ENCODE data around the gene RPL11.
"Not testable (repeated sequence)": the region's sequence is repeated elsewhere in the genome, so short reads cannot be mapped to it uniquely, and the experiment has no call there.

Gene RPL11

GRCh38 chr1:23688281-23688680, 3.3 kb upstream of the RPL11 start:
- H2AFZ ChIP-seq (ENCODE audit: low read depth, low read length); H3K27me3 ChIP-seq (ENCODE audit: low read depth, low read length); H3K4me2 ChIP-seq (ENCODE audit: low read length); H3K4me3 ChIP-seq (ENCODE audit: low read length); H3K9me3 ChIP-seq (ENCODE audit: insufficient read depth, low read length); H3K27ac ChIP-seq (ENCODE audit: low read length); H3K9ac ChIP-seq (ENCODE audit: low read length): not testable (repeated sequence)
- Histone ChIP-seq H4K20me1 (ENCODE audit: insufficient read depth, low read length) (peaks cover 12% of the 10 kb centered on the region), H3K4me1 (ENCODE audit: low read length) (peaks cover 14% of the 10 kb centered on the region), H3K36me3 (replicated peaks; ENCODE audit: low read depth, low read length) (peaks cover 12% of the 10 kb centered on the region), H3K79me2 (ENCODE audit: low read length) (peaks cover 19% of the 10 kb centered on the region)

- H4K20me1 ChIP-seq (ENCODE audit: insufficient read depth, low read length), result peaks cover 52% of the 10 kb centered on the region
- H3K4me2 ChIP-seq (ENCODE audit: low read length), result peak overlapping the region; percentile 87
- no peaks in the 10 kb centered on the region for H3K9me3 ChIP-seq (ENCODE audit: insufficient read depth, low read length)
- no peak overlapping the region for H2AFZ ChIP-seq (ENCODE audit: low read depth, low read length)
- H3K36me3 ChIP-seq (replicated peaks; ENCODE audit: low read depth, low read length), result peaks cover 48% of the 10 kb centered on the region
- TF ChIP-seq EZH2phosphoT487 (IDR thresholded peaks at IDR 0.05; ENCODE audit: low read depth) (no peak), CTCF (IDR thresholded peaks at IDR 0.05; ENCODE audit: low read depth, low read length) (peak; percentile 10; the same call in 1 of the 2 replicates)
- peaks cover 22% of the 10 kb centered on the region for H3K4me1 ChIP-seq (ENCODE audit: low read length)
- H3K27me3 ChIP-seq (ENCODE audit: low read depth, low read length), result no peaks in the 10 kb centered on the region
- H3K79me2 ChIP-seq (ENCODE audit: low read length), result peaks cover 60% of the 10 kb centered on the region
- peak overlapping the region; percentile 58 for H3K27ac ChIP-seq (ENCODE audit: low read length)
- H3K4me3 ChIP-seq (ENCODE audit: low read length), result peak overlapping the region; percentile 98
- H3K9ac ChIP-seq (ENCODE audit: low read length), result peak overlapping the region; percentile 94
Measured at GRCh38 chr1:23692308-23692871, 784 bp downstream of the RPL11 start.

DNA sequence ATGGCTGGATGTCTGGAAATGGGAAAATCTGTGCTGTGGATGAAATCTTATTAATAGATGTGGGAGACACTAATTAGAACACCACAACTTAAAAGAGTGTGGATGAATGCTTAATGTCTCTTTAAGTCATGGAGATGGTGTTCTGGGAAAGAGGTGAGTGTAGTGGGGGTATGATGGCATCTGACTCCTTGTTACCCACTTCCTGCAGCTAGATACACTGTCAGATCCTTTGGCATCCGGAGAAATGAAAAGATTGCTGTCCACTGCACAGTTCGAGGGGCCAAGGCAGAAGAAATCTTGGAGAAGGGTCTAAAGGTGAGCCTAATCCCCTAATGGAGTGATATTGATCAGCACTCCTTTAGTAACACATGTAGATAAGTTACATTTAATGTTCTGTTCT, 2.0 kb downstream of the RPL11 start:
- no peak overlapping the region for H3K9ac ChIP-seq (ENCODE audit: low read length)

DNA sequence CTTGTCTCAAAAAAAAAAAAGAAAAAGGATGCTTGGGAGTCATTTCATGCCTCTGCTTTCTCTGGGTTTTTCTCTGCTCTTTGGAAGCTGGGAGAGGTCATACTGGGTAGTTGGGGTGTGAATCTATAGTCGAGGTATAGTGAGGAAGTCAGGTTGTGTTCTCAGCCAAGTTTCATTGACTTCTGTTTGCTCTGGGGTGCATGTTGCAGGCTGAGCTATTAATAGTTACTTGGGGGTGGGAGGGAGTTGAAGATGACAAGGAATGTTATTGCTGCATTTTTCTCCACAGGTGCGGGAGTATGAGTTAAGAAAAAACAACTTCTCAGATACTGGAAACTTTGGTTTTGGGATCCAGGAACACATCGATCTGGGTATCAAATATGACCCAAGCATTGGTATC, 2.8 kb downstream of the RPL11 start:
- peaks cover 22% of the 10 kb centered on the region for H3K4me1 ChIP-seq (ENCODE audit: low read length)
- peaks cover 66% of the 10 kb centered on the region for H3K36me3 ChIP-seq (replicated peaks; ENCODE audit: low read depth, low read length)
- no peaks in the 10 kb centered on the region for H3K9me3 ChIP-seq (ENCODE audit: insufficient read depth, low read length)
- no peak overlapping the region for H3K9ac ChIP-seq (ENCODE audit: low read length)
- no peak overlapping the region for H3K27ac ChIP-seq (ENCODE audit: low read length)
- no peak overlapping the region for H3K4me2 ChIP-seq (ENCODE audit: low read length)
- TF ChIP-seq EZH2phosphoT487 (IDR thresholded peaks at IDR 0.05; ENCODE audit: low read depth), result no peak
- no peak for TF ChIP-seq CTCF (IDR thresholded peaks at IDR 0.05; ENCODE audit: low read depth, low read length)
- peaks cover 80% of the 10 kb centered on the region for H3K79me2 ChIP-seq (ENCODE audit: low read length)
- H2AFZ ChIP-seq (ENCODE audit: low read depth, low read length), result no peak overlapping the region
- peaks cover 71% of the 10 kb centered on the region for H4K20me1 ChIP-seq (ENCODE audit: insufficient read depth, low read length)
- no peak overlapping the region for H3K4me3 ChIP-seq (ENCODE audit: low read length)
- no peaks in the 10 kb centered on the region for H3K27me3 ChIP-seq (ENCODE audit: low read depth, low read length)

More for the DNA sequence above, 2.0 kb downstream of the RPL11 start:
- Histone ChIP-seq H3K4me3 (ENCODE audit: low read length) (peak overlapping the region; percentile 98; the same call in 1 of the 2 replicates), H4K20me1 (ENCODE audit: insufficient read depth, low read length) (peaks cover 64% of the 10 kb centered on the region), H3K9me3 (ENCODE audit: insufficient read depth, low read length) (no peaks in the 10 kb centered on the region), H3K36me3 (replicated peaks; ENCODE audit: low read depth, low read length) (peaks cover 60% of the 10 kb centered on the region), H3K79me2 (ENCODE audit: low read length) (peaks cover 72% of the 10 kb centered on the region), H3K27ac (ENCODE audit: low read length) (no peak overlapping the region), H3K4me1 (ENCODE audit: low read length) (peaks cover 22% of the 10 kb centered on the region), H2AFZ (ENCODE audit: low read depth, low read length) (no peak overlapping the region), H3K27me3 (ENCODE audit: low read depth, low read length) (no peaks in the 10 kb centered on the region), H3K4me2 (ENCODE audit: low read length) (peak overlapping the region; percentile 87)
- TF ChIP-seq EZH2phosphoT487 (IDR thresholded peaks at IDR 0.05; ENCODE audit: low read depth) (no peak), CTCF (IDR thresholded peaks at IDR 0.05; ENCODE audit: low read depth, low read length) (no peak)

Measured in OCI-LY3 (cell line).